Measurements from ENCODE around the gene KIF4B.

GRCh38 chr5:154968953-154969352 lies 44.6 kb upstream of the KIF4B start:
- TF ChIP-seq POLR2A (IDR thresholded peaks at IDR 0.05) = no peak
- no peak for TF ChIP-seq CTCF (IDR thresholded peaks at IDR 0.05)
